Breast epithelium (tissue), 3 donors: ENCODE data around the gene MNT.

ENCODE experiments used
- CTCF ChIP-seq, 3 donors: fragments of 450-650 bp; IDR thresholded peaks; one replicate each; pipeline ENCODE4 v1.5.1; 2016 to 2017; ENCODE audit warnings: antibody characterized with exemption in 3 of 3, mild to moderate bottlenecking in 3 of 3, moderate library complexity in 3 of 3
- POLR2A ChIP-seq: fragments of 450-650 bp; IDR thresholded peaks from one replicate; pipeline ENCODE4 v1.6.1; 2016; ENCODE audit warnings: antibody characterized with exemption, mild to moderate bottlenecking, moderate library complexity

- TF ChIP-seq CTCF (IDR thresholded peaks at IDR 0.05), result no peak
- no peak for TF ChIP-seq POLR2A
Observed at GRCh38 chr17:2420176-2420575, 19.3 kb upstream of the MNT start.
